Lower leg skin (tissue), 3 donors: ENCODE measurements around the gene ATRN.

Source experiments
- CTCF ChIP-seq, 3 donors: fragments of 450-650 bp; IDR thresholded peaks; one replicate each; pipeline ENCODE4 v1.5.1; 2016; ENCODE audit warnings: antibody characterized with exemption in 3 of 3, mild to moderate bottlenecking in 3 of 3, moderate library complexity in 2 of 3
- POLR2A ChIP-seq, 2 donors: fragments of 450-650 bp; IDR thresholded peaks; one replicate each; pipeline ENCODE4 v1.6.1; 2016 to 2017; ENCODE audit warnings: antibody characterized with exemption in 2 of 2, mild to moderate bottlenecking in 1 of 2, moderate library complexity in 1 of 2

- no peak for TF ChIP-seq CTCF (IDR thresholded peaks at IDR 0.05)
- TF ChIP-seq POLR2A (IDR thresholded peaks at IDR 0.05): no peak
Observed at GRCh38 chr20:3635346-3635745, 164.5 kb downstream of the ATRN start.
